GM03348 (cell line): ENCODE results near the gene SUSD4.
A peak's percentile ranks its signal among the peaks of the same experiment; 100 is the strongest.

ENCODE experiments used
- DNase-seq: peaks from one replicate; pipeline ENCODE4 v3.0.0; 2012; ENCODE audit warnings: low spot score

SUSD4 gene

DNA sequence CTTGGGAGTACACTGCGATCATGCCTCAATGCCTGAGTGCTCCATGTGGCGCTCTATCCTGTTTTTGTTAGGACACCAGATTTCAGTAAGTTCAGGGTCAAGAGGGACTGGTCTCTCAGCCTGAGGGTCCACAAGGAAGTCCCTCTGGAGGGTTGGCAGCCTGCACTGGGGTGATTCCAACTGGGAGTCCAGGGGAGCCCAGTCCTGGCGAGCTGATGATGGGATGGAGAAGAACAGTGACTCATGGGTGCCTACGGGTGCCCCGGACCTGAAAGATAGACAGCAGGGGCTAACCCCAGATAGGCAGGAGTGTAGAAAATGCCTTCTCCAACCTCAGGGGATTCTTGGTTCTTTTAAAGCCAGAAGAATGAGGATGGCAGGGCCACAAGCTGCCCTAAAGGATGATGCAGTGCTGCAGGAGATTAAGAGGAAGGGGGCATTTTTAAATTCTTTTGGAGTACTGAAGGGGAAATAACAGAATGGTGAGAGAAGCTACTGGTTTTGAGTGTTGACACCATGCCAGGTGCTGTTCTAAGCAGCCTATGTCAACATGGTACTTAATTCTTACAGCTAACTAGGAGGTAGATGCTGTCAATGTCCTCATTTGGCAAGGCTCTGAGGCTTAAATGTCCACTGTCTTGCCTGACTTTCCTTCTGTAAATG, 152.5 kb downstream of the SUSD4 start:
- no peak for DNase-seq

DNA sequence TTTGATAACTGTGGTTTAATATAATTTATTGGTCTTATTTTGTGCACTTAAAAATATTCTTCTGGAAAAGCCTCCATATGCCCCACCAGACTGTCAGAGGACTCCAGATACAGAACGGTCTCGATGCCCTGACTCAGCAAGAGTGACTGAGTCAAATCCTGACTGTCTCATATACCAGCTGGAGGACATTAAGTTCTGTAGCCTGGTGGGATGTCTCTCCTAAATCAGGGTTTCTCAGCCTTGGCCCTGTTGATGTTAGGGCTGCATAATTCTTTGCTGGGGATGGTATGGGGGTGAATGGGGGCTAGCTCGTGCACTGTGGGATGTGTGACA, 153.2 kb downstream of the SUSD4 start:
- DNase-seq = peak; percentile 41

DNA sequence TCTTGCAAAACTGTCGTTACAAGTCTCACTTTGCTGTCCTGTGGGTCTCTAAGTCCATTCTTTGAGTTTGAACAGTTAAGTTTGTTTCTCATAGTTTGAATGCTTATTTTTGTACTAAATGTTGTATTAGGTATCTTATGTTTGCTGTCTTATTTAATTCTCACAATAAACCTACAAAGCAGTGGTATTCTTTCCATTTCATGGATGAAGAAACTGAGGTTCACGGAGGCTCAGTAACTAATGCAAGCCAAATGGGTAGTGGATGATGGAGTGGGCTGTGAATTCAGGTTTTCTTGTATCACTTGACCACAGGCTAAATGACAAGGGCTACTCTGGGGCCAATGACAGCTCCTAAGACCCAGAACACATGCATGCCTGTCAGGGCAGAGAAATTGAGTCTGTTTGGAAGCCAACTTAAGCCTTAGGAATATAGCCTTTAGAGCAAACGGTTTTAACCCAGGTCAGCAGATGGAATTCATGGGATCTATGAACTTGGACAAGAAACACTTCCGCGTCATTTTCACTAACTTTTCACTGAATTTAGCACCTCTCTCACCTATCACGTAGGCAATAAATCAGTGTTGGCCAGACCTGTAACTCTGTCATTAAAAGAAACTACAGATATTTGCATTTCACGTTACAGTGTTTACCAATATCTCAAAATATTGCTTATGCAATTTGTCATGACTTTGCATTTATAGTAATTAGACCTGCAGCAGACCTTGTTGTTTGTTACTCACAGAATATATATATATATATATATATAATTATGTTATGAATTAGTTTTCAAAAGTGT, 153.8 kb downstream of the SUSD4 start:
- no peak for DNase-seq

DNA sequence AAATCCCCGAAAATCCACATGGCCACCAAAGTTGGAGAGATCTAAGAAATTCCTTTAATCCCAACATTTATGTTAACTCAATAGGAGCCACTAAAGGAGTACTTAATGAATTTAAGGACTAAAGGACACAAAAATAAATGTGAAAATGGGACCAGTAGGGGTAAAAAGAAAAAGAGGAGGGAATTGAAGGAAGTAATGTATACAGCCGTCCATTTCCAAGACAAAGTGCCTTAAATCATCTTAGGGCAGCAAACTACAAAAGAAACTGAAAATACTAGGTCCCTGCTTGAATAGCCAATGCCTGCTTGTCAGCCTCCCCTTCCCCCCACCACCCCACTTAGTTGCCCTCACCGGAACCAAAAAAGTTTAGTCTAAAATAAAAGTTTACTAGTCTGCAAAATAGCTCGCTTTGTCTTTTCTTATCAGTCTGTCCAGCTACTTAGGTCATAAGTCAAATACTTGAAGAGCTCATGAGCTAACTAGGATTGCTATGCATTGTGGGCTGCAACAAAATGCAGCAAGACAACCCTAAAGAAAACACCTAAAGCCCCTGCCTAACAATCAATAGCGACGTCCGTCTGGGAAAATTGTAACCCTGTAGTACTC, 154.6 kb downstream of the SUSD4 start:
- DNase-seq = no peak

DNA sequence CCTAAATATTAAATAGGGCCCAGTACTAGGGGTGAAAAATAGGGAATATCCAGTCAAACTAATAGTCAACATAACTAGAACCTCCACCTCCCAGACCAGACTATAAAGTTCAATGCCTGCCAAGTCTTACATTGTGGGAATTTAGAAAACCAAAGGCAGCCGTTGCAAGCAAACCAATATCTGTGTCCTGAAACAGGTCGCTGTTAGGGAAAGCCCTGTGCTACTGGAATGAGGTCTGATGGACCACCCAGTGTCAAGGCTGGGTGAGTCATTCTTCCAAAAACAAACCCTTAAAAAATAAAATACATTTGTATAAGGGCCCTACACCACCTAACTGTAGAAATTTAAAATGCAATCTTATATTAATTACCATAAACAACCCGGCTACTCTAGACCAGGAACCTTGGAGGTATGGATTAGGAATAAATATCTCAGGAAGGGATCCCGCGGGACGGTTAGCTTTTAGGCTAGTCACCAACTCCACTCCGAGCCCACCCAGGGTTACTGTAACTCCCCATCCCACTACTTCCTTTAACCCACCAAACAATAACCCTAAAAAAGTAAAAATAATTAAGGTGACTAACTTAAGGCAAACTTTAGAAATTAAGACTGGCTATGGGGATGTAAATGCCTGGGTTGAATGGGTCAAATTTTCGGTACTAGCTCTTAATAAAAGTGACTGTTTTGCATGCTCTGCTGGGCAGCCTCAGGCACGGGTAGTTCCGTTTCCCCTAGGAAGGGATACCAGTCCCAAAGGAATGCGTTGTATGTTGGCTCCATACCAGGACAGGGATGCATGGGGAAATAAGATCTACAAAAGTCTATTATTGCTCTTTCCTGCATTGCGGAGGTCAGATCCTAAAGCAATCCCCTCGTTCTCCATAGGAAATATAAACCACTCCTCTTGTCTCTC, 155.6 kb downstream of the SUSD4 start:
- DNase-seq = no peak

DNA sequence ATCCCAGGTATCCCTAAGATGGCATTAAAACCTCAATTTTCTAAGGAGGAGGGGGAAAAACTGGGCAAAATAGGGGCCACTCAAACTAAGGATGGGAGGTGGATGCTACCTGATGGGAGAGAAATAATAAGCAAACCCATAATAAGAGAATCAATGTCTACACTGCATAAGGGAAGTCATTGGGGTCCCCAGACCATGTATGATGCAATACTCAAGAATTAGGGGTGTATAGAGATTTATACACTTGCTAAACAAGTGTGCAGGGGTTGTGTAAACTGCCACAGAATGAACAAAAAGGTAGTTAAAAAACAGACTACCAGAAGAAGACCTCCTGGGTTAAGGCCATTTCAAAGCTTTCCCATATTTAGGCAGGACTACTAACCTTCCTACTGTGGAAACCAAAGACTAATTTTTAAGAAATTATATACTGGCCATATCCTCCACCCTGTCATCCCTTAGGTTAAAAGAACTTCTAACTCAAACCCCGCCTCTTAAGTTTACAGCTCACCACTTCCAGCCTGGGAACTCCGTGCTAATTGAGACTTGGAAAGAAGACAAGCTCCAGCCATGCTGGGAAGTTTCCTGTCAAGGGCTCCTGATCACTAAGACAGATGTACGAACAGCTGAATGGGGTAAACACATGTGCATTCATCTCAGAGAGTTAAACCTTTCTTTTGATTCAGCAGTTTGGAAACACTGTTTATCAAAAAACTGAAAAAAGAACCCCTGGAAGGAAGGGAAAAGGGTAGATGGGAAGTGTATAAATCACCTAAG, 156.5 kb downstream of the SUSD4 start:
- no peak for DNase-seq

DNA sequence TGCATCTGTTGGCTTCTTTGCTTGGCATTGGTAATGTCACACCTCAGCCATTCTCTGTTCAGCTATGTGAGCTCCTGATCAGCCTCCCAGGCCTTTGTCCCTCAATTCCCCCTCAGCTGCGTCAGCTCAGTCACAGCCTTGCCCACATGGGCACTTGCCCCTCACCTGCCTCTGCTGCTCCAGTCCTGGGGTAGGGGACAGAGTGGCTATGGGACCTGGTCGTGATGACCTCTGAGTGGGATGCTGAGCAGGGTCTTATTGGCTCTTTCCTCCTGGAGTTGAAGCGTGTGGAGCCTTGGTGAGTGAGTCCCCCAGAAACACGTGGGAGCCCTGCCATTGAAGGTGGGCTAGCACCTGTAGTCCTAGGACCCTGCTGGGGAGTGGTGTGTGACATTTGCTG, 159.6 kb downstream of the SUSD4 start:
- no peak for DNase-seq

DNA sequence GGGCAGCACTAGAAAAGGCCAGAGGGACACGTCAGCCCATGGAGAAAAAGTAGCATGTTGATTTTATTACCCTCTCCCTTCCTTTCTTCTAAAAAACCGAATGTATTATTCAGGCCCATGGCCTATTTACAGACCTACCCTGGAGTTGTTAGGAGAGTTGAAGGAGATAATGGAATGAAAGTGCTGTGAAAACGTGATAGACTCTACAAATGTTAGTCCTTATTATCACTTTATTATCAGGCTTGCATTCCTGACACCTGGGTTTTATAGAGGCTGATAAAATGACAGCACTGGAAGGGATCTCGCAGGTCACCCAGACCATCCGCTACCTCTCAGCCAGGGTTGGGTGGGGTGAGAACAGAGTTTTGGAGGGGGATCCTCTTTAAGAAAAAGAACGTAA, 160.3 kb downstream of the SUSD4 start:
- no peak for DNase-seq

DNA sequence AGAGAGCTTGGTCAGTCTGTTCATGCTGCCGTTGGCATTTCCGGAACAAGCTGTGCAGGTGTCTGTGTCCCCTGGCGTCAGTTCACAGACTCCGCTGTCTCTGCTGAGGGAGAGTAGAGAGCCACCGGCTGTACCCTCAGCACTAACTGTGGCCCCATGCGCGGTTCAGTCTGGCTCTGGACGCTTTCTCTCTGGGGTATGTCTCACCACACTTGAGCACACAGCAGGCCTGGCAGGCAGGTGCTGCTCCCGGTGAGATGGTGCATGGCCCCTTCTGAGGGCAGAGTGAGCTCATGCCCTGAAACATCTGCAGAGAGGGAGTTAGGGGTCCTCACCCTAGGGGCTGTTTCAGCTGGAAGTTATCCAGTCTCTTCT, 161.0 kb downstream of the SUSD4 start:
- DNase-seq = no peak

DNA sequence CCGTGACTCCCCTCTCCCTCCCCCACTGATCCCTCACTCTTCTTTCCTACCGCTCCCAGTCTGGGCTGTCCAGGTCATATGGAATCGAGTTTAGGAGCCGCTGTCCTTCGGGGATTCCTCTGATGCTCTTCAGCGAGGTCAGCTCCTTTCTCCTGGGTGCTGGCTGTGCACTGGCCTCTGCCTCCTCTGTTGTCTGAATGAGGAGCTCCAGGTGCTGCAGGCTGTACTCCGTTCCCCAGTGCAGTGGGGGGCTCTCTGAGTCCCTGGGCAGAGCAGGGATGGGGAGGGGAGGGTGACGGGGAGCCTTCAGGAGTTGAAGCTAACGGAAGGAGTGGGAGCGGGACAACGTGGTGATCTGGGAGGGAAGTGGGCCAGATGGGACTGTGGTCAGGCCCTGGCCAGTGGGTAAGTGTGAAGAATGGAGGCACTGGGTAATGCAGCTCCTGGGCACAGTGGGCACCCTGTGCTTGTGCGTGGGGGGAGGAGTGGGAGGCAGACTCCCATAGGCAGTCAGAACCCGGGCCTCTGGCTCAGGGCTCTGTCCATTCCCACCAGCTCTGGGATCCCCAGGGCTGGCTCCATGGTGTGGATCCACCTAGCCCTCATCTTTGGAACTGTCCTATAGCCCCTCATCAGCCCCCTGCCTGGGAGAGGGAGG, 161.5 kb downstream of the SUSD4 start:
- DNase-seq = no peak

DNA sequence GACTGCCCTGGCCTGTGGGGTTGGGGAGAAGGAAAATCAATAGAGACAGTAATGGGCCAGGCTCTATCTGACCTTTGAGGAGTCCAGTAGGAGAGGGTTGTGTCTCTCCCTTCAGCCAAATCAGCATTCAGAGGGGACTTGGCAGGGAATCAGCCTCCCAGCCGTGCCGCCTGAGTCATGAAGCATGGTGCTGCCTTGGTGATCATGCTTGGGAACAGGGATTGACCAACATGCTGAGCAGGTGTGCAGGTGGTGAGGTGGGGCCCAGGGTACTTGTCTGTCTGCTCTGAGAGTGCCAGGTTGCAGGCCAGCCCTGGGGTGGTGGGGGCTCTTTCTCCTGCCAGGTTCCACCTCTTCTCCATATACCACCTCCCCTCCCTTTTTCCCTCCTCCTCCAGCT, 162.0 kb downstream of the SUSD4 start:
- DNase-seq = no peak

DNA sequence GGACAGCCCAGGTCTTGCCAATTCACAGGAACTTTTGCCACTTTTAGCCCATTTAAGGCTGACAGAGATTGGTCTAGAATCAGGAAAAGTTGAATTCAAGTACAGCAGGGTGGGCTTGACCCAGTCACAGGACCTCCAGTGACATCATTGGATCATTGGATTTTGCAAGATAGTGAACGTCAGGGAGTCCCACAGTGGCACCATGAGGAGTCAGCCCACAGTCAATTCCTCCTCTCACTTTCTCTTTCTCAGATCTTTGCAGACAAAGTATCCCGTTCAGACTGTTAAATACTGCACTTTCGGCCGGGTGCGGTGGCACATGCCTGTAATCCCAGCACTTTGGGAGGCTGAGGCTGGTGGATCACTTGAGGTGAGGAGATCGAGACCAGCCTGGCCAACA, 163.1 kb downstream of the SUSD4 start:
- no peak for DNase-seq

DNA sequence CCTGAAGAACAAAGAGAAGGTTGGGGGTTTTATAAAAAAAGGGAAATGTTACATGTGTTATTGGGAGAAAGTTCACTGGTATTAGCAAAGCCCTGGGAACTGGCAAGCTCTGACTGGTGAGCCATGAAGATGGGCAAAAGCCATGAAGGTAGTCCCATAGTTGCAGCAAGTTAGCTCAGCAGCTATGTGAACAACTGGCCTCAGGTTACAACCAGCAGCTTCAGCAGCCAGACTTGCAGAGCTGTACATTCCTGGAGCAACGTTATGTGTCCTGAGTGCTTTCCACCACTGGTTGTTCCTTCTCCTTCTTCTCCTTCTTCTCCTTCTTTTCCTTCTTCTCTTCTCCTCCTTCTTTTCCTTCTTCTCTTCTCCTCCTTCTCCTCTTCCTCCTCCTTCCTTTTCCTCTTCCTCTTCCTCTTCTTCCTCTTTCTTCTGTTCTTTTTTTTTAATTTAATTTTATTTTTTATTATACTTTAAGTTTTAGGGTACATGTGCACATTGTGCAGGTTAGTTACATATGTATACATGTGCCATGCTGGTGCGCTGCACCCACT, 164.8 kb downstream of the SUSD4 start:
- no peak for DNase-seq

DNA sequence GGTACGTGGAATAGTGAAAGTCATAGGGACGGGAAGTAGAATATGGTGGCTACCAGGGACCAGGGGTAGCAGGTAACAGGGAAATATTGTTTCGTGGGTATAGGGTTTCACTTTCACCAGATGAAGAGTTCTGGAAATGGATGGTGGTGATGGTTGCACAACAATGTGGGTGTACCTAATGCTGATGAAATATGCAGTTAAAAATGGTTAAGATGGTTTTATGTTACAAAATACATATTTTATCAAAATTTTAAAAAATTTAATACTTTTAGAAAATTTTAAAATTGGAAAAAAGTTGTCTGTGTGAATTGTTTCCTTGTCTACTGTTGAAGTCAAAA, 165.4 kb downstream of the SUSD4 start:
- no peak for DNase-seq

DNA sequence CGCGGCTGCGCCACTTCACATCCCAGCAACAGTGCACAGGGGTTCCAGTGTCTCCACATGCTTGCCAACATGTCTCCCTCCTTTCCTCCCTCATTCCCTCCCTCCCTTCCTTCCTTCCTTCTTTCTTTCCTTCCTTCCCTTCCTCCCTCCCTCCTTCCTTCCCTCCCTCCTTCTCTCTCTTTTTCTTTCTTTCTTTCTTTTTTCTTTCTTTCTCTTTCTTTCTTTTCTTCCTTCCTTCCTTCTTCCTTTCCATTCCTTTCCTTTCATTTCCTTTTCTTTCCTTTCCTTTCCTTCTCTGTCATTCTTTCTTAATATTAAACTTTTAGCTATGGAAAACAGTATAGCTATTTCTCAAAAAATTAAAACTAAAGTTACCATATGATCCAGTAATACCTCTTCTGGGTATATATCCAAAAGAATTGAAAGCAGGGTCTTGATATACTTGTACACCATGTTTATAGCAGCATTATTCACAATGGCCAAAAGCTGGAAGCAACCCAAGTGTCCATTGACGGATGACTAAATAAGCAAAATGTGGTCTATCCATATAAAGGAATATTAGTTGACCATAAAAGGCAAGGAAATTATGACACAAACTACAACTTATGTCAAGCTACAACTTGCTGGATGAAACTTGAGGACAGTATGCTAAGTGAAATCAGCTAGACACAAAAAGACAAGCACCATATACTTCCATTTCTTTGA, 165.9 kb downstream of the SUSD4 start:
- DNase-seq = no peak

DNA sequence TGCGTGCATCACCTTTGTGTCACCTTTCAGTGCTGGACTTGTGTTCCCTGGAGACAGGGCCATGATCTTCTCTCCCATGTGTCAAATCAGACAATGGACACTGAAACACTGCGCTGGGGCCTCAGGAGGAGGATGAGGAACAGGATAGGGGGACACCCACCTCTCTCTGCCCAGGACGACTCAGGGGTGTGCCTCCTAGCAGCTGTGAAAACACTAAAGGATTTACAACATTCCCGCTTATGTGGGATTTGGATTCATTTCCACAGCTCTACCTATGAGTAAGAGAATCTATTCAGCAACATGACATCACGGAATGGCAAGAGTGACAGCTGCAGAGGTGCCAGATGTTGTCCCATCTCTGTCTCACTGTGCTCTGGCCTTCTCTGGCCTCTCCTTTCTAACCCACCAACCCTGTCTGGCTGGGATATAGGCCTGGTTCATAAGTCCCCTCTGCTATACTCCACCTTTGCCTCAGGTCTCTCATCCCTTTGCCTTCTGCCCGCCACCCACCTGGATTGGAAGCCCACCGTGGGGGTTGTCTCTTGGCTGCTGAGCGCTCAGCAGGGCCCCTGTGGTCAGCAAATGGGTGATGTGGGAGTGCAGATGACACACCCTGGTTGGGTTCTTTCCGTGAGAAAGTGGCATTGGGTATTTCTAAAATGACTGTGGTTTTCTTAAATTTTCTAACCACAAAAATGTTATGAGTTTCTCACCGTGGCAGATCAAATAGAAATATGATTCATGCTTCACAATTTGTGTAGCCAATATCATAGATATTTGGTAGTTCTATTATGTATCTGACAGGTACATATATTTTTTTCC, 173.9 kb downstream of the SUSD4 start:
- DNase-seq = peak; percentile 80

DNA sequence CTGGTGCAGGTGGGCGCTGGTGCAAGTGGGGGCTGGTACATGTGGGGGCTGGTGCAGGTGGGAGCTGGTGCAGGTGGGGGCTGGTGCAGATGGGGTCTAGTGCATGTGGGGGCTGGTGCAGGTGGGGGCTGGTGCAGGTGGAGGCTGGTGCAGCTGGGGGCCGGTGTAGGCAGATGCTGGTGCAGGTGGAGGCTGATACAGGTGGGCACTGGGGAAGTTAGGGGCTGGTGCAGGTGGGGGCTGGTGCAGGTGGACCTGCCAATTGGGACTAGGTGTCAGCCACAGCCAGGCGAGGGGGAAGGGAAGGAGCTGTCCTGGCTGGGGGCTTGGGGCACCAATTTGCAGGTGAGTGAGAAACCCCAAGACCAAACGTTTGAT, 174.5 kb downstream of the SUSD4 start:
- no peak for DNase-seq

DNA sequence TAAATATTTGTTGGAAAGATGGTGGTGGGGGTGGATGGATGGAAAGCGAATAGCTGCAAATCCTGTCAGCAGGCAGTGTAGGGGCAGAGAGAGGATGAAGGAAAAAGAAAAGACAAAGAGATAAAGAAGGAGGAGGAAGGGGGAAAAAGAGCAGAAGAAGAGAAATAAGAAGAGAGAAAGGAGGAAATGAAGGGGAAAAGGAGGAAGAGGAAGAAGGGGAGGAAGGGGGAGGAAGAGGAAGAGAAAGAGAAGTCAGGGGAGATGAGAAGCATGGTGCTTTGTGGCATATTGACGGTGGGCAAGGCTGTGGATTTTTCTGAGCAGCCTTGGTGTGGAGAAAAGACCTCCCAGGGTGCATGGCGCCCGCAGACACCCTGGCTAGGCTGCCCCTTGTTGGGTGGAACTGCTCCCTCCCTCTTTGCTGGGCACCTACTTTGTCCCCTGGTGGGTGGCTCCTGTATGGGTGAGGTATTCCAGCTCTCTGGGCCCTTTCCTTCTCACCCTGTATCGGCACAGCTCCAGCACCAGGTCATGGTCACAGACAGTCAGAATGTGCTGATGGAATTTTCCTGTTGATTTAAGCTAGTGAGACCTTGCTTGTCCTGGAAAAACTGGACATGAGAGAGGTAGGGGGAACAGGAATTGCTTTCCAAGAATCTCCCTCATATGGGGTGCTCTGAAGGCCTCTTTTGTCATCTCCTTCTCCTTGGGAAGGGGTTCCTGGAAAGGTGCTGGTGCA, 175.2 kb downstream of the SUSD4 start:
- no peak for DNase-seq

DNA sequence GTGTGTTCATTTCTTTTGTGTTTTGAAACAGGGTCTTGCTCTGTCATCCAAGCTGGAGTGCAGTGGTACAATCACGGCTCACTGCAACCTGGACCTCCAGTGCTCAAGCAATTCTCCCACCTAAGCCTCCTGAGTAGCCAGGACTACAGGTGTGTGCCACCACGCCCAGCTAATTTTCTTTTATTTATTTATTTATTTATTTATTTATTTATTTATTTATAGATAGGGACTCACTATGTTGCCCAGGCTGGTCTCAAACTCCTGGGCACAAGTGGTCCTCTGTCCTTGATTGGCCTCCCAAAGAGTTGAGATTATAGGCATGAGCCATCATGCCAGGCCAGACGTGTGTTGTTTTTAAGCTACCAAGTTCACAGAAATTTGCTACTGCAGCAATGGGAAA, 177.2 kb downstream of the SUSD4 start:
- DNase-seq = no peak
